DND-41 (cell line): Measurements from ENCODE around the gene LGALS3BP.

Source experiments
- ATAC-seq: fragments of 200-7000 bp; cut with Tn5 transposase; 3 replicates; pipeline ENCODE4 v1.9.1; 2021; ENCODE audit warnings: low read depth; ENCODE audit not compliant: insufficient read depth
- DNase-seq: peaks from one replicate; pipeline ENCODE4 v3.0.0-alpha.2; 2020
- H2AFZ ChIP-seq: 2 replicates; pipeline ENCODE4 v1.6.0; 2012; ENCODE audit warnings: low read depth, low read length
- H3K27ac ChIP-seq: 2 replicates; pipeline ENCODE4 v1.5.1; 2012; ENCODE audit warnings: low read length, inconsistent platforms
- H3K27me3 ChIP-seq: fragments of 200-600 bp; sonication (generic); 2 replicates; pipeline ENCODE4 v1.6.0; 2012; ENCODE audit warnings: low read length, mild to moderate bottlenecking, inconsistent platforms; ENCODE audit not compliant: insufficient read depth, poor library complexity
- H3K36me3 ChIP-seq: 2 replicates; pipeline ENCODE4 v1.5.1; 2012; ENCODE audit warnings: low read length, inconsistent platforms; ENCODE audit not compliant: insufficient read depth
- H3K4me1 ChIP-seq: 2 replicates; pipeline ENCODE4 v1.5.1; 2012; ENCODE audit warnings: mild to moderate bottlenecking, low read length; ENCODE audit not compliant: insufficient read depth
- H3K4me2 ChIP-seq: 2 replicates; pipeline ENCODE4 v1.6.0; 2012; ENCODE audit warnings: mild to moderate bottlenecking, moderate library complexity, low read length, inconsistent platforms; ENCODE audit not compliant: insufficient read depth
- H3K4me3 ChIP-seq, 2 experiments: fragments of 200-600 bp in 1 of 2; shearing (Covaris generic) in 1 of 2; 2 replicates each; pipeline ENCODE4 v1.5.1; 2012 to 2016; ENCODE audit warnings: inconsistent platforms in 2 of 2, low read length in 2 of 2, mild to moderate bottlenecking in 2 of 2, low read depth in 1 of 2, moderate library complexity in 1 of 2
- H3K79me2 ChIP-seq: 2 replicates; pipeline ENCODE4 v1.6.0; 2012; ENCODE audit warnings: low read length, inconsistent platforms; ENCODE audit not compliant: insufficient read depth
- H3K9ac ChIP-seq: 2 replicates; pipeline ENCODE4 v1.6.0; 2012; ENCODE audit warnings: low read depth, mild to moderate bottlenecking, inconsistent platforms, low read length, moderate library complexity
- H3K9me3 ChIP-seq: 2 replicates; pipeline ENCODE4 v1.5.1; 2012; ENCODE audit warnings: low read length, moderate library complexity, mild to moderate bottlenecking, inconsistent platforms; ENCODE audit not compliant: insufficient read depth, severe bottlenecking
- H4K20me1 ChIP-seq: 2 replicates; pipeline ENCODE4 v1.6.0; 2012; ENCODE audit warnings: low read length; ENCODE audit not compliant: insufficient read depth
- CTCF ChIP-seq: IDR thresholded peaks from 2 replicates; pipeline ENCODE4 v1.5.1; 2012; ENCODE audit warnings: borderline replicate concordance, low read length, moderate library complexity, mild to moderate bottlenecking; ENCODE audit not compliant: poor library complexity, severe bottlenecking; ENCODE audit errors: extremely low read depth
- EZH2 ChIP-seq: IDR thresholded peaks from 3 replicates; pipeline ENCODE4 v1.6.1; 2012; ENCODE audit warnings: borderline replicate concordance, low read depth, mild to moderate bottlenecking, moderate library complexity, low read length, inconsistent platforms; ENCODE audit not compliant: severe bottlenecking

The LGALS3BP gene

GRCh38 chr17:78990349-78991016 is 10.8 kb upstream of the LGALS3BP start:
- H3K4me2 ChIP-seq: no peak overlapping the region

GRCh38 chr17:78988152-78988551 is 8.4 kb upstream of the LGALS3BP start:
- no peak overlapping the region for H3K27ac ChIP-seq
- H3K36me3 ChIP-seq: peaks cover 31% of the 10 kb centered on the region
- H3K4me2 ChIP-seq: no peak overlapping the region
- no peaks in the 10 kb centered on the region for H3K9me3 ChIP-seq
- ATAC-seq: no peak
- no peaks in the 10 kb centered on the region for H3K4me1 ChIP-seq
- H3K79me2 ChIP-seq: 0 out of 2 replicates have a peak, but pooled peaks cover 5% of the 10 kb centered on the region
- H4K20me1 ChIP-seq: peaks cover 15% of the 10 kb centered on the region
- no peak for TF ChIP-seq CTCF
- no peak for TF ChIP-seq EZH2
- H3K4me3 ChIP-seq: no peak overlapping the region
- H3K9ac ChIP-seq: no peak overlapping the region
- H3K27me3 ChIP-seq: no peaks in the 10 kb centered on the region
- DNase-seq: no peak
- no peak overlapping the region for H2AFZ ChIP-seq

More at GRCh38 chr17:78990349-78991016, 10.8 kb upstream of the LGALS3BP start:
- Histone ChIP-seq H3K27me3 (no peaks in the 10 kb centered on the region), H2AFZ (no peak overlapping the region), H3K36me3 (peaks cover 54% of the 10 kb centered on the region), H3K9me3 (no peaks in the 10 kb centered on the region), H3K27ac (no peak overlapping the region), H3K4me3 (no peak overlapping the region), H3K4me1 (no peaks in the 10 kb centered on the region), H3K9ac (no peak overlapping the region), H4K20me1 (peaks cover 27% of the 10 kb centered on the region), H3K79me2 (0 out of 2 replicates have a peak, but pooled peaks cover 7% of the 10 kb centered on the region)
- no peak for DNase-seq
- TF ChIP-seq EZH2: no peak
- no peak for TF ChIP-seq CTCF
- ATAC-seq: no peak

GRCh38 chr17:78986649-78987328 is 7.1 kb upstream of the LGALS3BP start:
- Histone ChIP-seq H3K79me2 (no peaks in the 10 kb centered on the region), H3K9me3 (no peaks in the 10 kb centered on the region), H3K27me3 (no peaks in the 10 kb centered on the region), H4K20me1 (peaks cover 4% of the 10 kb centered on the region; the same call in 1 of the 2 replicates), H3K4me3 (no peak overlapping the region), H3K36me3 (peaks cover 17% of the 10 kb centered on the region), H3K4me1 (no peaks in the 10 kb centered on the region), H3K4me2 (no peak overlapping the region), H2AFZ (no peak overlapping the region), H3K9ac (no peak overlapping the region), H3K27ac (no peak overlapping the region)
- DNase-seq (no peak), ATAC-seq (0 out of 3 replicates have a peak, but pooled peaks have one; percentile 17)
- TF ChIP-seq EZH2 (no peak), CTCF (no peak)
